ENCODE results near the gene LSM3. TPM values are rescaled to one million over a fixed set of nuclear protein-coding genes. Genes with fewer than 3 reads are reported as not detected.

The LSM3 gene
- total and polyA plus RNA-seq, 2 of the 4 experiments (the other 2 are of a cell fraction), result 3.4 to 11.5 TPM

- ChIA-PET POLR2A (ENCODE audit: unreplicated experiment) (no interaction called here), CTCF (interaction anchor here (0.6 to 1.6 kb wide), 5 partner anchors 8 to 115 kb away, joined by 3 to 8 read pairs (median 3); no protein-coding TSS in a partner anchor)
- Histone ChIP-seq H3K14ac (replicated peaks; ENCODE audit: low read depth, low read length) (peak overlapping the region; percentile 74), H2AFZ (replicated peaks; ENCODE audit: low read length, poor library complexity) (no peak overlapping the region), H2BK120ac (ENCODE audit: low read depth, low read length) (peak overlapping the region; percentile 96), H3K9me3 (ENCODE audit: control insufficient read depth, insufficient read depth, low read length) (no peaks in the 10 kb centered on the region), H4K5ac (ENCODE audit: low read depth, low read length) (peak overlapping the region; percentile 95), H3K4me1 (ENCODE audit: control insufficient read depth, insufficient read depth, low read length) (peaks cover 33% of the 10 kb centered on the region), H3K4ac (ENCODE audit: low read depth, low read length) (peak overlapping the region; percentile 97), H3K9me1 (ENCODE audit: insufficient read depth, low read length) (peaks cover 28% of the 10 kb centered on the region), H3K36me3 (ENCODE audit: control insufficient read depth, insufficient read depth, low read length) (no peaks in the 10 kb centered on the region), H2BK15ac (ENCODE audit: low read depth, low read length) (peak overlapping the region; percentile 56; the same call in 2 of the 3 replicates), H4K20me1 (ENCODE audit: insufficient read depth, low read length) (no peaks in the 10 kb centered on the region), H3K9ac (ENCODE audit: low read depth, low read length) (peak overlapping the region; percentile 77), H3K27me3 (ENCODE audit: control insufficient read depth, insufficient read depth, low read length) (no peaks in the 10 kb centered on the region), H3K4me2 (ENCODE audit: low read depth, low read length) (peak overlapping the region; percentile 6; the same call in 1 of the 2 replicates), H3K56ac (ENCODE audit: extremely low read depth, insufficient read depth, low read length) (peak overlapping the region; percentile 84), H3K23ac (ENCODE audit: low read depth, low read length) (peak overlapping the region; percentile 66), H4K91ac (ENCODE audit: insufficient read depth, low read depth, low read length) (peak overlapping the region; percentile 93), H3K18ac (ENCODE audit: low read depth, low read length) (peak overlapping the region; percentile 97), H3K4me3 (ENCODE audit: insufficient read depth, low read depth, low read length) (no peak overlapping the region), H2AK9ac (replicated peaks; ENCODE audit: low read depth, low read length, poor library complexity) (peak overlapping the region; percentile 71), H2BK20ac (ENCODE audit: low read depth, low read length) (peak overlapping the region; percentile 97), H2BK5ac (ENCODE audit: low read depth, low read length, poor library complexity, severe bottlenecking) (peak overlapping the region; percentile 97), H3K79me1 (ENCODE audit: low read depth in 1 of 2, low read length in 2 of 2) (no peaks in the 10 kb centered on the region), H2AK5ac (ENCODE audit: low read depth, low read length) (peak overlapping the region; percentile 88), H4K8ac (ENCODE audit: low read depth in 2 of 2, low read length in 2 of 2) (peak overlapping the region; percentile 74 to 79), H3K27ac (ENCODE audit: insufficient read depth, low read length) (peak overlapping the region; percentile 97)
- dilution Hi-C loops (cut with HindIII; ENCODE audit: low sequenced_read_pairs, unreplicated experiment) (no loop called here), in situ Hi-C loops (cut with MboI; ENCODE audit: low sequenced_read_pairs) (no loop called here), intact Hi-C loops (cut with micrococcal nuclease) (loop anchor here (2.0 kb wide), 1 partner anchor 77 kb away; no protein-coding TSS in a partner anchor)
- DNase-seq, result no peak
- WGBS, 2 experiments (ENCODE audit: extremely low coverage in 2 of 2, insufficient read length in 1 of 2), result 100% methylated on average over 1 of the region's 4 CpGs; no CpG with 5 or more reads in 1 of the 2 experiments
- no peak for ATAC-seq (ENCODE audit: low read depth)
- no TSS peak for BruUV-seq (replicated peaks)
- TF ChIP-seq RFX5 (IDR thresholded peaks at IDR 0.05; ENCODE audit: low read depth, low read length), result no peak
- no peak for TF ChIP-seq BHLHE40 (IDR thresholded peaks at IDR 0.05; ENCODE audit: low read depth, low read length)
- TF ChIP-seq RCOR1 (IDR thresholded peaks at IDR 0.05; ENCODE audit: insufficient replicate concordance, low read length), result no peak
- TF ChIP-seq POLR2A (IDR thresholded peaks at IDR 0.05; ENCODE audit: low read depth, low read length), result no peak
- TF ChIP-seq MAZ (IDR thresholded peaks at IDR 0.05; ENCODE audit: borderline replicate concordance, low read depth, low read length), result no peak
- no peak for TF ChIP-seq NFE2L2 (IDR thresholded peaks at IDR 0.05; ENCODE audit: low read depth, low read length)
Observed at GRCh38 chr3:14211621-14212020, 33.0 kb downstream of the LSM3 start.
